Measurements from ENCODE around the gene PITPNB.
A peak's percentile ranks its signal among the peaks of the same experiment; 100 is the strongest.

PITPNB gene

DNA sequence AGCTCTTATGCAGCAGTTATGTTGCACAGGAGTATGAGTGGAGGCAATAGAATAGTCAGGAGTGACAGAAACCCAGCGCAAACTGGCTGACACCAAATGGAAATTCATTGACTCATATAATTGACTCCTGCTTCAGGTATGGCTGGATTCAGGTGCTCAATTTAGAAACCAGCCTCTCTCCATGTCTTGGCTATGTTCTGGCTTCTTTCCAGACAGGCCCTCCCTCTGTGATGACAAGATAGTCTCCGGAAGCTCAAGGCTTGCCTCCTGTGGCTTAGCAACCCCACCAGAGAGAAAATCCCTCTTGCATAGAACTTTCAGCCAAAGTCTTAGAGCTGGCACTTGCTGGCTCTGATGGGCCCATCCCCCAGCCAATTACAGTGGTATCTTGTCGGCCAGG is 89.4 kb downstream of the PITPNB start:
- no peaks in the 10 kb centered on the region for H3K4me1 ChIP-seq (ENCODE audit: insufficient read depth, low read length, severe bottlenecking)
- no peaks in the 10 kb centered on the region for H3K9me2 ChIP-seq (ENCODE audit: low read depth, low read length)
- H4K20me1 ChIP-seq (ENCODE audit: insufficient read depth, low read length) = no peaks in the 10 kb centered on the region
- peaks cover 3% of the 10 kb centered on the region; the same call in 1 of the 2 replicates for H3K27me3 ChIP-seq (ENCODE audit: insufficient read depth, low read length)
- H3K27ac ChIP-seq (ENCODE audit: low read depth, low read length, poor library complexity, severe bottlenecking) = no peak overlapping the region
- no peaks in the 10 kb centered on the region for H3F3A ChIP-seq (ENCODE audit: insufficient read depth, low read length)
- H2AFZ ChIP-seq (ENCODE audit: low read length) = no peak overlapping the region
- H3K4me3 ChIP-seq (ENCODE audit: low read depth, low read length, poor library complexity, severe bottlenecking) = no peak overlapping the region
- no peaks in the 10 kb centered on the region for H3K36me3 ChIP-seq (ENCODE audit: insufficient read depth, low read length)
- H3K9ac ChIP-seq (ENCODE audit: low read length) = no peak overlapping the region
- no peaks in the 10 kb centered on the region for H3K79me2 ChIP-seq (ENCODE audit: insufficient read depth, low read length)
- H3K4me2 ChIP-seq (ENCODE audit: low read length) = no peak overlapping the region
- TF ChIP-seq, protein P1, sequence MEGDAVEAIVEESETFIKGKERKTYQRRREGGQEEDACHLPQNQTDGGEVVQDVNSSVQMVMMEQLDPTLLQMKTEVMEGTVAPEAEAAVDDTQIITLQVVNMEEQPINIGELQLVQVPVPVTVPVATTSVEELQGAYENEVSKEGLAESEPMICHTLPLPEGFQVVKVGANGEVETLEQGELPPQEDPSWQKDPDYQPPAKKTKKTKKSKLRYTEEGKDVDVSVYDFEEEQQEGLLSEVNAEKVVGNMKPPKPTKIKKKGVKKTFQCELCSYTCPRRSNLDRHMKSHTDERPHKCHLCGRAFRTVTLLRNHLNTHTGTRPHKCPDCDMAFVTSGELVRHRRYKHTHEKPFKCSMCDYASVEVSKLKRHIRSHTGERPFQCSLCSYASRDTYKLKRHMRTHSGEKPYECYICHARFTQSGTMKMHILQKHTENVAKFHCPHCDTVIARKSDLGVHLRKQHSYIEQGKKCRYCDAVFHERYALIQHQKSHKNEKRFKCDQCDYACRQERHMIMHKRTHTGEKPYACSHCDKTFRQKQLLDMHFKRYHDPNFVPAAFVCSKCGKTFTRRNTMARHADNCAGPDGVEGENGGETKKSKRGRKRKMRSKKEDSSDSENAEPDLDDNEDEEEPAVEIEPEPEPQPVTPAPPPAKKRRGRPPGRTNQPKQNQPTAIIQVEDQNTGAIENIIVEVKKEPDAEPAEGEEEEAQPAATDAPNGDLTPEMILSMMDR (IDR thresholded peaks at IDR 0.05; ENCODE audit: low read length) = no peak
- TF ChIP-seq EZH2 (IDR thresholded peaks at IDR 0.05; ENCODE audit: borderline replicate concordance, low read length) = no peak
- H3K9me3 ChIP-seq (ENCODE audit: low read length) = no peaks in the 10 kb centered on the region

DNA sequence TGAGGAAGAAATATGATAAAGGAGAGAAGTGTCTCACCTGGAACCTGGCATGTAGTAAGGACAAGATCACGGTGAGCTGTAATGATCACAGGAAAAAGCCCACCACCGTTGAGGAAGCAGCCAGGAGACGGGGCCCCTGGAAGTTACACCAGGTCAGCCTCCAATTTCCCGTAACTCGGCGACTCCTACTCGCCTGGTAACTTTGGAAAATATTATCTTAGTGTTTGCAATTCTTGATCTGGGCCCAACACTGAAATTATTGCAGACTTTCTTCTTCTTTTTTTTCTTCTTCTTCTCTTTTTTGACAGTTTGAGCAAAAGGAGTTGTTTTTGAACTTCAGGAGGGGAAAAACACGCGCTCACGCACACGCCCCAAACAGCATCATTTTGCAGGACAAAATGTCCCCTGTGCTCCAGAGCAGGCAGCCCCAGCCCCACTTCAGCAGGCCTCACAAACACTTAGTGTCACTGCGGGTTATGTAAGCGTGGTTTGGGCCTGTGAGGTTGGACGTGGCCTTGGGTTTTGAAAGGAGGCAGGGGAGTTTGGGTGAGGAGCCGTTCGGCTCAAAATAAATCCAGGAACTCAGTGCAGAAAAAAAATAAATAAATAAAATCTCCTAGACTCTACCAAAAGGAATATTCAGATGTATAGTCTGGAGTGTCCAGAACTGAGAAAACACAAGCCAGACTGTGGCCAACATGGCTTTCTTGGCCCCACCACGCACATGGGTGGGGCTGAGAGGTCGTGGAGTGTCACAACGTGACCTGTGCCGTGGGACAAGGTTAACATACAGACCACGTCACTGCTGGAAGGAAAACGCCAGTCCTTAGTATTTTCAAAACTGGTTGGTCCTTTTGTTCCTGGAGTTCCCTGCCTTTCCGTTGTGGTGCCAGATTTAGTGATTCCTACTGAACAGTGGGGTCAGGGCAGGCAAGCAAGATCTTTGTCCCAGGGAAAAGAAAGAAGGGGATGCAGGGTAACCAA is 91.2 kb downstream of the PITPNB start:
- Histone ChIP-seq H3K4me1 (ENCODE audit: insufficient read depth, low read length, severe bottlenecking) (no peaks in the 10 kb centered on the region), H3K36me3 (ENCODE audit: insufficient read depth, low read length) (no peaks in the 10 kb centered on the region), H3K9ac (ENCODE audit: low read length) (no peak overlapping the region), H3F3A (ENCODE audit: insufficient read depth, low read length) (no peaks in the 10 kb centered on the region), H3K4me3 (ENCODE audit: low read depth, low read length, poor library complexity, severe bottlenecking) (no peak overlapping the region), H3K79me2 (ENCODE audit: insufficient read depth, low read length) (no peaks in the 10 kb centered on the region), H3K9me3 (ENCODE audit: low read length) (no peaks in the 10 kb centered on the region), H4K20me1 (ENCODE audit: insufficient read depth, low read length) (no peaks in the 10 kb centered on the region), H2AFZ (ENCODE audit: low read length) (no peak overlapping the region), H3K9me2 (ENCODE audit: low read depth, low read length) (no peaks in the 10 kb centered on the region), H3K4me2 (ENCODE audit: low read length) (no peak overlapping the region), H3K27ac (ENCODE audit: low read depth, low read length, poor library complexity, severe bottlenecking) (no peak overlapping the region), H3K27me3 (ENCODE audit: insufficient read depth, low read length) (peaks cover 3% of the 10 kb centered on the region; the same call in 1 of the 2 replicates)
- TF ChIP-seq, protein P1 (IDR thresholded peaks at IDR 0.05; ENCODE audit: low read length) = no peak
- no peak for TF ChIP-seq EZH2 (IDR thresholded peaks at IDR 0.05; ENCODE audit: borderline replicate concordance, low read length)

- Histone ChIP-seq H3K4me3 (ENCODE audit: low read depth, low read length, poor library complexity, severe bottlenecking) (no peak overlapping the region), H3K27ac (ENCODE audit: low read depth, low read length, poor library complexity, severe bottlenecking) (no peak overlapping the region), H3K4me1 (ENCODE audit: insufficient read depth, low read length, severe bottlenecking) (no peaks in the 10 kb centered on the region), H3K36me3 (ENCODE audit: insufficient read depth, low read length) (no peaks in the 10 kb centered on the region), H3K9me3 (ENCODE audit: low read length) (no peaks in the 10 kb centered on the region), H3K79me2 (ENCODE audit: insufficient read depth, low read length) (no peaks in the 10 kb centered on the region), H3K9ac (ENCODE audit: low read length) (no peak overlapping the region), H4K20me1 (ENCODE audit: insufficient read depth, low read length) (no peaks in the 10 kb centered on the region), H3K9me2 (ENCODE audit: low read depth, low read length) (no peaks in the 10 kb centered on the region), H2AFZ (ENCODE audit: low read length) (no peak overlapping the region), H3F3A (ENCODE audit: insufficient read depth, low read length) (no peaks in the 10 kb centered on the region), H3K4me2 (ENCODE audit: low read length) (no peak overlapping the region), H3K27me3 (ENCODE audit: insufficient read depth, low read length) (no peaks in the 10 kb centered on the region)
- TF ChIP-seq, protein P1 (IDR thresholded peaks at IDR 0.05; ENCODE audit: low read length) = peak; percentile 51
- no peak for TF ChIP-seq EZH2 (IDR thresholded peaks at IDR 0.05; ENCODE audit: borderline replicate concordance, low read length)
Observed at GRCh38 chr22:27825174-27825573, 93.9 kb downstream of the PITPNB start.
